Chondrocyte (in vitro differentiated cells): Measurements from ENCODE around the gene ITM2C. TPM values are rescaled to one million over a fixed set of nuclear protein-coding genes. Genes with fewer than 3 reads are reported as not detected.

ENCODE experiments used
- DNase-seq: peaks from one replicate; pipeline ENCODE4 v3.0.0; 2021; ENCODE audit warnings: mixed read lengths, low spot score
- H3K27ac Mint-ChIP-seq: one replicate; pipeline ENCODE4 v1.8.0; 2021; ENCODE audit warnings: mild to moderate bottlenecking, moderate library complexity, mixed read lengths; ENCODE audit not compliant: unreplicated experiment
- H3K27me3 Mint-ChIP-seq: 2 replicates; pipeline ENCODE4 v1.8.0; 2021; ENCODE audit warnings: low read depth, mixed read lengths
- H3K36me3 Mint-ChIP-seq: 2 replicates; pipeline ENCODE4 v1.8.0; 2021; ENCODE audit warnings: low read depth, mixed read lengths
- H3K4me1 Mint-ChIP-seq: 2 replicates; pipeline ENCODE4 v1.8.0; 2021; ENCODE audit warnings: low read depth, mild to moderate bottlenecking, mixed read lengths
- H3K4me3 Mint-ChIP-seq: one replicate; pipeline ENCODE4 v1.8.0; 2021; ENCODE audit warnings: mild to moderate bottlenecking, moderate library complexity, mixed read lengths; ENCODE audit not compliant: unreplicated experiment
- H3K9me3 Mint-ChIP-seq: 2 replicates; pipeline ENCODE4 v1.8.0; 2021; ENCODE audit warnings: low read depth, mixed read lengths
- total RNA-seq: library from RNA; stranded (reverse); gene quantifications from 3 replicates; pipeline ENCODE4 v1.2.1, GENCODE V29; 2021
- TF ChIP-seq, protein P1 (sequence below): fragments of 200-600 bp; sonication (generic); IDR thresholded peaks from 2 replicates; pipeline ENCODE4 v1.5.0; 2021; ENCODE audit warnings: antibody characterized with exemption, mild to moderate bottlenecking, moderate library complexity

The ITM2C gene
- total RNA-seq, 1 donor from 2014 or later, result 208 TPM

DNA sequence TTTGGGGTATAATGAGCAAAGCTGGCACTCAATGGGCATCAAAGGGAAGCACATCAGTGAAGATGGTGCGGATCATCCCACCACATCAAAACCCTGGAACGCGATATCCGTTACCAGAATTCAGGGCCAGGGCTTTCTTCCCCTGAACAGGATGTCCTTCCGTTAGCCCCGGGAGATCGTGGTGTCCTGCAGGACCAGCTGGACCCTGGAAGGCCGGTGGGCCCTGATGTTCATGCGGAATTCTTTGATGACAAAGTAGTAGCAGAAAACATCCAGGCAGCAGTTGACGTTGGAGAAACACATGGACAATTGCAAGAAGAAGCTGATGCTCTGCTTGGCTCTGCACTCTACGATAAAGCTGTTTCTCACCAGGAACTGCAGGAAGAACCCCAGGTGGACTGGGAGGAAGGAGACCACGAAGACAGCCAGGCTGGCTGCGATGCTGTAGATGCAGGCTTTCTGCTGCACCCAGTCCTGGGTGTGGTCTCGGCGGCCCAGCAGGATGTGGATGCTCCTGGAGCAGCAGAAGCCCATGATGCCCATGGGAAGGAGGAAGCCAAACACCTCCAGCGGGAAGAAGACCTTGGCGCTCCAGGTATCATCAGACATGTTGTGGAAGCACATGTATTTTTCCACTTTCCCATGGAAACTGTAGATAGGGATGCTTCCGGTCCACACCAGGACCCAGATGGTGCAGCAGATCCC, 45.3 kb downstream of the ITM2C start:
- peaks cover 15% of the 10 kb centered on the region for H3K27me3 Mint-ChIP-seq
- peaks cover 4% of the 10 kb centered on the region for H3K4me1 Mint-ChIP-seq
- no peak overlapping the region for H3K4me3 Mint-ChIP-seq
- no peaks in the 10 kb centered on the region for H3K9me3 Mint-ChIP-seq
- H3K36me3 Mint-ChIP-seq, result peaks cover 2% of the 10 kb centered on the region
- TF ChIP-seq, protein P1, sequence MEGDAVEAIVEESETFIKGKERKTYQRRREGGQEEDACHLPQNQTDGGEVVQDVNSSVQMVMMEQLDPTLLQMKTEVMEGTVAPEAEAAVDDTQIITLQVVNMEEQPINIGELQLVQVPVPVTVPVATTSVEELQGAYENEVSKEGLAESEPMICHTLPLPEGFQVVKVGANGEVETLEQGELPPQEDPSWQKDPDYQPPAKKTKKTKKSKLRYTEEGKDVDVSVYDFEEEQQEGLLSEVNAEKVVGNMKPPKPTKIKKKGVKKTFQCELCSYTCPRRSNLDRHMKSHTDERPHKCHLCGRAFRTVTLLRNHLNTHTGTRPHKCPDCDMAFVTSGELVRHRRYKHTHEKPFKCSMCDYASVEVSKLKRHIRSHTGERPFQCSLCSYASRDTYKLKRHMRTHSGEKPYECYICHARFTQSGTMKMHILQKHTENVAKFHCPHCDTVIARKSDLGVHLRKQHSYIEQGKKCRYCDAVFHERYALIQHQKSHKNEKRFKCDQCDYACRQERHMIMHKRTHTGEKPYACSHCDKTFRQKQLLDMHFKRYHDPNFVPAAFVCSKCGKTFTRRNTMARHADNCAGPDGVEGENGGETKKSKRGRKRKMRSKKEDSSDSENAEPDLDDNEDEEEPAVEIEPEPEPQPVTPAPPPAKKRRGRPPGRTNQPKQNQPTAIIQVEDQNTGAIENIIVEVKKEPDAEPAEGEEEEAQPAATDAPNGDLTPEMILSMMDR, result no peak
- DNase-seq, result peak; percentile 62
- H3K27ac Mint-ChIP-seq, result no peak overlapping the region

DNA sequence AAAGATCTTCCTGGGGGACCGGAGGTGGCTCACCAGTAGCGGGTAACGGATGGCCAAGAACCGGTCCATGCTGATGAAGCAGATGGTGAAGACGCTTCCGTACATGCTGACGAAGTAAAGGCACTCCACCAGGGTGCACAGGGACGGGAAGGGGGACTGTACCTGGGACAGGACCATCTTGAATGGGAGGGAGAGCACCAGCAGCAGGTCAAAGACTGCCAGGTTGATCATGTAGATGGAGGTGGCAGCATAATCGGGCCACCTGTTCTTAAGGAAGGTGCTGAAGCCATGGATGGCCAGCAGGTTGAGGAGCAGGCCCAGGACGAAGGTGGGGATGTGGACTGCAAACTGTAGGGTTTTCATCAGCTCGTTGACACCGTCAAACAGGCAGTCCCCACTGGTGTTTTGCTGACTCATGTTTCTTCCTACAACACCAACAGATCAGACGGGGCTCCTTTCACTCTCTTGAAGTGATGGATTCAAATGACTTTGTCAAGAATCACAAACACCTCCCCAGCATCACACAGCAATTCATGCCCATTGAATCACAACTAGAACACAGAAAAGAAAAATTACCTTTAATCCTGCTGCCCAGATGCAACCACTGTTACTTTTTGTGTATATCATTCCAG, 45.9 kb downstream of the ITM2C start:
- Mint-ChIP-seq H3K36me3 (peaks cover 2% of the 10 kb centered on the region), H3K4me3 (no peak overlapping the region), H3K4me1 (peaks cover 4% of the 10 kb centered on the region), H3K9me3 (no peaks in the 10 kb centered on the region), H3K27ac (no peak overlapping the region), H3K27me3 (peaks cover 20% of the 10 kb centered on the region)
- peak; percentile 49 for DNase-seq
- TF ChIP-seq, protein P1, result no peak

DNA sequence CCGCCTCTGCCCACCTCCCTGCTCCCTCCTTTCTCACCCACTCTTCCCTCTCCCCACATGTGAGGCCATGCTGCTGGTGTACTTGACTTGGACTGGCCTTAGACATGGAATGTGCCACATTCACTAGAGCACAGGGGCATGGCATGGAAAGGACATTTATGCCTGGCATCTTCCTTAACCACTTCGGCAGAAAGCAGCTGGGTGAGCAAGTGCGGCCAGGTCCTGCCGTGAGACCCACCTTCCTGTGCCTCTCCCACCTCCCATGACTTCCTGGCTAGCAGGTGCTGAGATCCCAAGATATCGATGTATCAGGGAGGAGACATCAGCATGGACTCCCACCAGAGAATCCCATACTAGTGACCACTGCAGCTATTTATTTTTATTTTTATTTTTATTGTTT, 47.3 kb downstream of the ITM2C start:
- Mint-ChIP-seq H3K9me3 (no peaks in the 10 kb centered on the region), H3K27ac (no peak overlapping the region), H3K4me3 (no peak overlapping the region), H3K27me3 (peaks cover 23% of the 10 kb centered on the region), H3K36me3 (peaks cover 2% of the 10 kb centered on the region), H3K4me1 (peaks cover 4% of the 10 kb centered on the region)
- no peak for DNase-seq
- TF ChIP-seq, protein P1, result no peak

DNA sequence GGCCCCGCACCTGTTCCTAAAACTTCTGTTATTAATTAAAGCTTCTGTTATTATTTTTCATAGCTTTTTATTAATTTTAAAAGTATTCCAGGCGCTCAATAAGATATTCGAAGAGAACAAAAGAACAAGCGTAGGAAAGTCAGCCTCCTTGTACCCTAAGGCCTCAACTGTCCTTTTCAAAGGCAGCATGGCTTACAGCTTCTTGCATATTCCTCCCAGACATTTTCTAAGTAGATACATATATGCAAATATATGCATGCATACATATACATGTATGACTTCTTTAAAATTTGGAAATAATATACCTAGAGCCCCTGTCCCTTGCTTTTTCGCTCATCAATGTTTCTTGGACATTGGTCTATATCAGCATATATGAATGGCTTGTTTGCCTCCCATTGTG, 48.0 kb downstream of the ITM2C start:
- H3K9me3 Mint-ChIP-seq, result no peaks in the 10 kb centered on the region
- peaks cover 2% of the 10 kb centered on the region for H3K36me3 Mint-ChIP-seq
- H3K4me3 Mint-ChIP-seq, result no peak overlapping the region
- DNase-seq, result no peak
- TF ChIP-seq, protein P1, result no peak
- peaks cover 4% of the 10 kb centered on the region for H3K4me1 Mint-ChIP-seq
- peaks cover 26% of the 10 kb centered on the region for H3K27me3 Mint-ChIP-seq
- H3K27ac Mint-ChIP-seq, result no peak overlapping the region

DNA sequence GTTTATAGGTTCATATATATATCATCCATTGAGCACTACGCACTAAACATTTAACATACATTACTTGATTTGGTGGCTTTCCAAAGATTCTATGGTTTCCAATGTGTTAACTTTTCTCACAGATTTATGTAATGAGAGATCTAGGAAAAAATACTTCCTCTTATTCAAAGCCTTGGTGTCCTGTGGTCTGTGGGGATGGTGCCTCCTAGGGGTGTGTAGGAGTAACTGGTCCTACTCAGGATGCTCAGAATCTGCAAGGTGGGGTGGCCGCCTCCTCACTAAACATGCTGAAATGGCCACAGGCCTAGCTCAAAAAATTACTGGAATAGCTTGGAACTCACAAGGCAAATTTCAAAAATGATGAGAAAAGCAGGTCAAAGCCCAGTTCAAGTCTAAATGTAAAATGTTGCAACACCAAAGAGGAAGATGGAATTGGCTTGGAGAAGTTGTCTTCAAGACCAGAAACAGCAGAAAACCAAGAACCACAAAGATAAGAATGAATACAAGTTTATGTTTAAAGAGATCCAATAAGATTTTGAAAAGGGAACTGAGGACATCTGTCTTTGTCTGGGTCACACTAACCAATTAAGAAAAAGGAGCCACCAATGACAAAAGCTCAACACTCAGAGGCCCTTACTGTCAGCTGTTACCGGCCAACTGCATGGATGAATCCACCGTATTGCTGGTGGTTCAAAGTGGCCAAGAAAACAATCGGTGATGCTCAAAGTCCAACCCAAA, 48.8 kb downstream of the ITM2C start:
- no peak overlapping the region for H3K4me3 Mint-ChIP-seq
- no peak for DNase-seq
- H3K9me3 Mint-ChIP-seq, result no peaks in the 10 kb centered on the region
- TF ChIP-seq, protein P1, result peak; percentile 62
- H3K4me1 Mint-ChIP-seq, result peaks cover 1% of the 10 kb centered on the region
- peaks cover 29% of the 10 kb centered on the region for H3K27me3 Mint-ChIP-seq
- H3K27ac Mint-ChIP-seq, result no peak overlapping the region
- peaks cover 2% of the 10 kb centered on the region for H3K36me3 Mint-ChIP-seq
